ENCODE results near the gene ATP6V0A1. TPM values are rescaled to one million over a fixed set of nuclear protein-coding genes. Genes with fewer than 3 reads are reported as not detected.
A peak's percentile ranks its signal among the peaks of the same experiment; 100 is the strongest.

The ATP6V0A1 gene
- total RNA-seq, 2 experiments from 2014 or later = 10.4 to 14.4 TPM

- Mint-ChIP-seq H3K27me3 (peaks cover 27% of the 10 kb centered on the region), H3K27ac (no peak within 1 kb of the TSS), H3K4me1 (ENCODE audit: low read depth) (peaks cover 16% of the 10 kb centered on the region), H3K9me3 (no peaks in the 10 kb centered on the region), H3K4me3 (peak within 1 kb of the TSS; percentile 88), H3K36me3 (ENCODE audit: low read depth) (no peaks in the 10 kb centered on the region)
- TF ChIP-seq CTCF (IDR thresholded peaks at IDR 0.05) = no peak
- ATAC-seq (ENCODE audit: poor library complexity) (peak; percentile 35), DNase-seq (peak in 1 of 14 experiments; percentile 19)
- intact Hi-C loops (cut with DNase I, micrococcal nuclease) = loop anchor here in 1 of 2 experiments (5.0 kb wide), 1 partner anchor 39 kb away; no protein-coding TSS in a partner anchor
- peaks cover 21 to 28% of the 10 kb centered on the region in 2 experiments for H3K27me3 ChIP-seq (ENCODE audit: control insufficient read depth in 1 of 2, insufficient read depth in 2 of 2, low read length in 2 of 2)
- POLR2A ChIA-PET = interaction anchor here (0.6 to 2.5 kb wide), 12 partner anchors 16 to 205 kb away, joined by 3 to 12 read pairs (median 4); partner anchors contain the start of genes NAGLU, RETREG3, STAT3 and TUBG1
- peak within 1 kb of the TSS; percentile 50 for H3K4me3 ChIP-seq (ENCODE audit: low read length)
- H3K4me1 ChIP-seq (ENCODE audit: insufficient read depth, low read length) = peaks cover 24% of the 10 kb centered on the region
- peaks cover 0 to 16% of the 10 kb centered on the region in 2 experiments for H3K9me3 ChIP-seq (ENCODE audit: control insufficient read depth in 1 of 2, insufficient read depth in 1 of 2, low read length in 2 of 2)
- no peak within 1 kb of the TSS for H3K27ac ChIP-seq (ENCODE audit: low read depth in 1 of 2, low read length in 2 of 2)
- CTCF ChIA-PET = interaction anchor here (0.8 to 2.4 kb wide), 3 partner anchors 94 to 111 kb away, joined by 3 to 4 read pairs (median 4); no protein-coding TSS in a partner anchor
- H3K36me3 ChIP-seq (ENCODE audit: insufficient read depth, low read length) = no peaks in the 10 kb centered on the region
Measured at GRCh38 chr17:42422958-42423712, 35.5 kb upstream of the ATP6V0A1 start, which contains the start of gene CAVIN1. CAVIN1 (minus strand) TSS chr17:42423256; CDS start chr17:42423097, 159 bp downstream.

- Histone ChIP-seq H3K27me3 (ENCODE audit: control insufficient read depth in 1 of 2, insufficient read depth in 2 of 2, low read length in 2 of 2) (peaks cover 21 to 28% of the 10 kb centered on the region in 2 experiments), H3K4me3 (ENCODE audit: low read length) (no peak overlapping the region), H3K27ac (ENCODE audit: low read depth in 1 of 2, low read length in 2 of 2) (no peak overlapping the region), H3K9me3 (ENCODE audit: control insufficient read depth in 1 of 2, insufficient read depth in 1 of 2, low read length in 2 of 2) (peaks cover 0 to 16% of the 10 kb centered on the region in 2 experiments), H3K4me1 (ENCODE audit: insufficient read depth, low read length) (peaks cover 27% of the 10 kb centered on the region), H3K36me3 (ENCODE audit: insufficient read depth, low read length) (no peaks in the 10 kb centered on the region)
- Mint-ChIP-seq H3K36me3 (ENCODE audit: low read depth) (no peaks in the 10 kb centered on the region), H3K27ac (no peak overlapping the region), H3K9me3 (no peaks in the 10 kb centered on the region), H3K27me3 (peaks cover 33% of the 10 kb centered on the region), H3K4me3 (no peak overlapping the region), H3K4me1 (ENCODE audit: low read depth) (peaks cover 16% of the 10 kb centered on the region)
- DNase-seq = no peak
- ChIA-PET CTCF (interaction anchor here (1.8 to 2.4 kb wide), 2 partner anchors 94 to 101 kb away, joined by 4 read pairs; no protein-coding TSS in a partner anchor), POLR2A (interaction anchor here (0.6 to 2.5 kb wide), 5 partner anchors 16 to 112 kb away, joined by 3 to 12 read pairs (median 5); partner anchors contain the start of genes NAGLU and STAT3)
- no peak for TF ChIP-seq CTCF (IDR thresholded peaks at IDR 0.05)
- ATAC-seq (ENCODE audit: poor library complexity) = no peak
- intact Hi-C loops (cut with DNase I, micrococcal nuclease) = loop anchor here in 1 of 2 experiments (5.0 kb wide), 1 partner anchor 39 kb away; no protein-coding TSS in a partner anchor
Measured at GRCh38 chr17:42423766-42424165, 34.9 kb upstream of the ATP6V0A1 start.

GRCh38 chr17:42424991-42425610 is 33.6 kb upstream of the ATP6V0A1 start:
- Mint-ChIP-seq H3K9me3 (no peaks in the 10 kb centered on the region), H3K4me3 (no peak overlapping the region), H3K36me3 (ENCODE audit: low read depth) (no peaks in the 10 kb centered on the region), H3K27me3 (peaks cover 37% of the 10 kb centered on the region), H3K27ac (no peak overlapping the region), H3K4me1 (ENCODE audit: low read depth) (peaks cover 16% of the 10 kb centered on the region)
- H3K4me3 ChIP-seq (ENCODE audit: low read length) = no peak overlapping the region
- ChIA-PET POLR2A (no interaction called here), CTCF (no interaction called here)
- H3K36me3 ChIP-seq (ENCODE audit: insufficient read depth, low read length) = no peaks in the 10 kb centered on the region
- H3K27me3 ChIP-seq (ENCODE audit: control insufficient read depth in 1 of 2, insufficient read depth in 2 of 2, low read length in 2 of 2) = peaks cover 21 to 28% of the 10 kb centered on the region in 2 experiments
- DNase-seq (no peak), ATAC-seq (ENCODE audit: poor library complexity) (no peak)
- TF ChIP-seq CTCF (IDR thresholded peaks at IDR 0.05) = no peak
- intact Hi-C loops (cut with DNase I, micrococcal nuclease) = loop anchor here in 1 of 2 experiments (5.0 kb wide), 1 partner anchor 37 kb away; no protein-coding TSS in a partner anchor
- peaks cover 0 to 16% of the 10 kb centered on the region in 2 experiments for H3K9me3 ChIP-seq (ENCODE audit: control insufficient read depth in 1 of 2, insufficient read depth in 1 of 2, low read length in 2 of 2)
- peaks cover 27% of the 10 kb centered on the region for H3K4me1 ChIP-seq (ENCODE audit: insufficient read depth, low read length)
- no peak overlapping the region for H3K27ac ChIP-seq (ENCODE audit: low read depth in 1 of 2, low read length in 2 of 2)
